Epithelial cell of alveolus of lung (primary cell): Measurements from ENCODE around the gene PHOSPHO2. TPM values are rescaled to one million over a fixed set of nuclear protein-coding genes. Genes with fewer than 3 reads are reported as not detected.

Source experiments
- total RNA-seq: library from RNA; depleted of rRNA; stranded (reverse); fragments of >200 nt; gene quantifications from 2 replicates; pipeline ENCODE4 v1.2.1, GENCODE V29; 2015

Gene PHOSPHO2, protein sequence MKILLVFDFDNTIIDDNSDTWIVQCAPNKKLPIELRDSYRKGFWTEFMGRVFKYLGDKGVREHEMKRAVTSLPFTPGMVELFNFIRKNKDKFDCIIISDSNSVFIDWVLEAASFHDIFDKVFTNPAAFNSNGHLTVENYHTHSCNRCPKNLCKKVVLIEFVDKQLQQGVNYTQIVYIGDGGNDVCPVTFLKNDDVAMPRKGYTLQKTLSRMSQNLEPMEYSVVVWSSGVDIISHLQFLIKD
- 2.2 and 8.3 TPM in 2 replicates for total RNA-seq

DNA sequence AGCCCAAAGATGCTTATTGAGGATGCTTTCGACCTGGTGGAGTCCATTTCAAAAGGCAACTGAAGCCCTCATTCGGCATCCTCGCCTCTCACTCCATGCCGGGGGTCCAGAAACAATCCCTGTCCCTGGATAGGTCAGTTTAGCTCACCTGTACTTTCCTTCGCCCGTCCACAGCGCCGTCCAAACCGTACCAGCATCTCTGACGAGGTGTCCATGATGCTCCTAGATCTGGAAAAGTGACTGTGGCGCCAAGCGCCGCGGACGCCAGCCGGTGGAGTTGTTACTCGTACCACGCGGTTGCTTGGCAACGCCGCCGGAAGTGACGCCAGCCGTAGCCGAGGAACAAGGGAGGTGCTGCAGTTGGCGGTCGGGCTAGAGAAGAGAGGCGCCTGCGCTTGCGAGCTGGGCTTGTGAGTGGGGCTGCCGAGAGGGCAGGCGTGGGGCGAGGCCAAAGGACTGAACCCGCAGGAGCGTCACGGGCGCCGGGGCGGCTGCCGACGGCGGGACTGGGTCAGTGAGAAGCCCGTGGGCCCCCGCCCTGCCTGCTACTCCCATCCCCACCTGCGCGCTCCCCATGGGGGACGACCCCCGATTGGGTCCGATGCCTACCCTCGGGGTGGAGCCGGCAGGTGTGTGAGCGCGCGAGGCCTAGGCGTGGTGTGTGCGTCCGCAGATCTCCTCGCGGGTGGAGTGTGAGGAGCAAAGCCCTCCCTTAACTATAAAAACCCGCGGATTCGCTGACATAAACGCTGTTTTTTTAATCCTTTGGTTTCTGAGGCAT, at the start of gene PHOSPHO2, which contains the start of gene CFAP210:
Gene PHOSPHO2, plus strand, starts transcription at position 357 of the 781 bp plus-strand sequence. CDS start 6,503 bp downstream, outside the sequence.
Gene CFAP210, minus strand, starts transcription at position 293 of the 781 bp plus-strand sequence. Its CDS starts 78 bp downstream, at position 215.

Other genes with a start within 250 kb of the PHOSPHO2 start
- gene BBS5, start 215.0 kb upstream of the PHOSPHO2 start, total RNA-seq = 2.8 and 12.1 TPM in 2 replicates
- 0.13 and 5.7 TPM in 2 replicates for gene KLHL41, start 184.8 kb upstream of the PHOSPHO2 start, total RNA-seq
- gene FASTKD1, start 120.6 kb upstream of the PHOSPHO2 start, total RNA-seq = 5.8 and 13.2 TPM in 2 replicates
- 10.9 and 20.8 TPM in 2 replicates for gene PPIG, start 110.1 kb upstream of the PHOSPHO2 start, total RNA-seq
- gene CFAP210, start 64 bp upstream of the PHOSPHO2 start, total RNA-seq = not detected in 2 replicates
- 4.1 and 7.4 TPM in 2 replicates for gene KLHL23, start 39.4 kb downstream of the PHOSPHO2 start, total RNA-seq
- 63.9 and 110 TPM in 2 replicates for gene SSB, start 104.4 kb downstream of the PHOSPHO2 start, total RNA-seq
- 59.1 and 65.3 TPM in 2 replicates for gene METTL5, start 130.4 kb downstream of the PHOSPHO2 start, total RNA-seq
- gene UBR3, start 133.0 kb downstream of the PHOSPHO2 start, total RNA-seq = 10.9 and 19.1 TPM in 2 replicates